Trophoblast cell (in vitro differentiated cells and primary cell): ENCODE results near the gene PTPN22.

Experiments
- DNase-seq, 2 donors: peaks; one replicate each; pipeline ENCODE4 v3.0.0-alpha.2; 2016
- H2AFZ ChIP-seq: 2 replicates; pipeline ENCODE4 v1.6.1; 2013; ENCODE audit warnings: low read length, moderate library complexity, mild to moderate bottlenecking; ENCODE audit not compliant: insufficient read depth, poor library complexity
- H2AK5ac ChIP-seq: 2 replicates; pipeline ENCODE4 v1.6.1; 2013; ENCODE audit warnings: mild to moderate bottlenecking, low read length
- H2BK120ac ChIP-seq: 2 replicates; pipeline ENCODE4 v1.6.1; 2013; ENCODE audit warnings: low read length, mild to moderate bottlenecking, moderate library complexity; ENCODE audit not compliant: insufficient read depth, poor library complexity
- H2BK12ac ChIP-seq: 2 replicates; pipeline ENCODE4 v1.6.1; 2013; ENCODE audit warnings: mild to moderate bottlenecking, low read length, moderate library complexity
- H2BK5ac ChIP-seq: 2 replicates; pipeline ENCODE4 v1.6.1; 2013; ENCODE audit warnings: low read length, low read depth, moderate library complexity, mild to moderate bottlenecking; ENCODE audit not compliant: poor library complexity
- H3K14ac ChIP-seq: 2 replicates; pipeline ENCODE4 v1.6.1; 2013; ENCODE audit warnings: mild to moderate bottlenecking, low read length
- H3K18ac ChIP-seq: 2 replicates; pipeline ENCODE4 v1.6.1; 2013; ENCODE audit warnings: mild to moderate bottlenecking, low read length
- H3K23ac ChIP-seq: 2 replicates; pipeline ENCODE4 v1.6.1; 2013; ENCODE audit warnings: low read length
- H3K27ac ChIP-seq: 2 replicates; pipeline ENCODE4 v1.5.1; 2013; ENCODE audit warnings: low read depth, mild to moderate bottlenecking, inconsistent platforms, low read length, moderate library complexity
- H3K27me3 ChIP-seq: 2 replicates; pipeline ENCODE4 v1.6.1; 2013; ENCODE audit warnings: inconsistent platforms, mild to moderate bottlenecking, low read length, moderate library complexity; ENCODE audit not compliant: insufficient read depth
- H3K36me3 ChIP-seq, 2 experiments: 1 replicate in 1 of 2; 2 replicates in 1 of 2; pipeline ENCODE4 v1.6.1; 2013; ENCODE audit warnings: low read length in 2 of 2, mild to moderate bottlenecking in 2 of 2, moderate library complexity in 1 of 2; ENCODE audit not compliant: insufficient read depth in 2 of 2, control insufficient read depth in 1 of 2
- H3K4ac ChIP-seq: 2 replicates; pipeline ENCODE4 v1.6.1; 2013; ENCODE audit warnings: low read depth, mild to moderate bottlenecking, low read length, moderate library complexity
- H3K4me1 ChIP-seq, 2 experiments: 1 replicate in 1 of 2; 2 replicates in 1 of 2; pipeline ENCODE4 v1.6.1; 2013; ENCODE audit warnings: low read length in 2 of 2, mild to moderate bottlenecking in 2 of 2, moderate library complexity in 1 of 2; ENCODE audit not compliant: insufficient read depth in 2 of 2, control insufficient read depth in 1 of 2
- H3K4me2 ChIP-seq: 2 replicates; pipeline ENCODE4 v1.6.1; 2013; ENCODE audit warnings: inconsistent platforms, mild to moderate bottlenecking, low read length, moderate library complexity
- H3K4me3 ChIP-seq: 2 replicates; pipeline ENCODE4 v1.5.1; 2013; ENCODE audit warnings: mild to moderate bottlenecking, low read depth, low read length, inconsistent platforms
- H3K79me1 ChIP-seq: one replicate; pipeline ENCODE4 v1.6.1; 2013; ENCODE audit warnings: low read length
- H3K79me2 ChIP-seq: 2 replicates; pipeline ENCODE4 v1.6.1; 2013; ENCODE audit warnings: low read length, mild to moderate bottlenecking; ENCODE audit not compliant: control insufficient read depth, insufficient read depth, poor library complexity
- H3K9ac ChIP-seq: 2 replicates; pipeline ENCODE4 v1.6.1; 2013; ENCODE audit warnings: mild to moderate bottlenecking, low read length
- H3K9me3 ChIP-seq: 2 replicates; pipeline ENCODE4 v1.6.1; 2013; ENCODE audit warnings: low read depth, mild to moderate bottlenecking, control low read depth, inconsistent platforms, low read length; ENCODE audit not compliant: insufficient read depth
- H4K12ac ChIP-seq: 2 replicates; pipeline ENCODE4 v1.6.1; 2013; ENCODE audit warnings: low read depth, mild to moderate bottlenecking, low read length, moderate library complexity
- H4K8ac ChIP-seq: 2 replicates; pipeline ENCODE4 v1.6.1; 2013; ENCODE audit warnings: low read depth, mild to moderate bottlenecking, low read length, moderate library complexity
- H4K91ac ChIP-seq: one replicate; pipeline ENCODE4 v1.6.1; 2013; ENCODE audit warnings: low read depth, mild to moderate bottlenecking, low read length, moderate library complexity
- WGBS: extraction: QIAGEN DNeasy Blood & Tissue Kit; methylation state at CpG from one replicate; pipeline ENCODE4 v1.1.7; 2013; ENCODE audit warnings: missing lambda C conversion rate; ENCODE audit not compliant: insufficient read length, insufficient coverage; ENCODE audit errors: extremely low coverage; 5-methylcytosine and 5-hydroxymethylcytosine counted together

Gene PTPN22

GRCh38 chr1:113809670-113810602, 61.6 kb downstream of the PTPN22 start:
- DNase-seq, result no peak
- no peak overlapping the region for H3K4me3 ChIP-seq
- no peak overlapping the region for H2BK5ac ChIP-seq

GRCh38 chr1:113808450-113809195, 62.9 kb downstream of the PTPN22 start:
- Histone ChIP-seq H3K27ac (no peak overlapping the region), H4K12ac (no peak overlapping the region), H3K18ac (no peak overlapping the region), H3K4me2 (no peak overlapping the region), H3K79me2 (peaks cover 7% of the 10 kb centered on the region), H3K79me1 (peaks cover 4% of the 10 kb centered on the region), H3K27me3 (no peaks in the 10 kb centered on the region), H2BK12ac (no peak overlapping the region), H3K4me1 (peaks cover 2 to 3% of the 10 kb centered on the region in 2 experiments), H3K9me3 (no peaks in the 10 kb centered on the region), H4K91ac (no peak overlapping the region), H3K4ac (peak overlapping the region; percentile 87), H3K14ac (no peak overlapping the region), H3K9ac (no peak overlapping the region), H3K36me3 (peaks cover 0 to 2% of the 10 kb centered on the region in 2 experiments), H2BK120ac (no peak overlapping the region), H2AK5ac (no peak overlapping the region), H2AFZ (no peak overlapping the region), H3K4me3 (no peak overlapping the region), H4K8ac (no peak overlapping the region), H2BK5ac (no peak overlapping the region), H3K23ac (no peak overlapping the region)
- no CpG with 5 or more reads among the region's 4 CpGs for WGBS
- DNase-seq, result no peak

More at GRCh38 chr1:113809670-113810602, 61.6 kb downstream of the PTPN22 start:
- no peak overlapping the region for H3K14ac ChIP-seq
- H3K27ac ChIP-seq, result no peak overlapping the region
- no peak overlapping the region for H3K9ac ChIP-seq
- peaks cover 7% of the 10 kb centered on the region for H3K79me2 ChIP-seq
- no peak overlapping the region for H2AK5ac ChIP-seq
- no peak overlapping the region for H2BK120ac ChIP-seq
- peaks cover 2 to 3% of the 10 kb centered on the region in 2 experiments for H3K4me1 ChIP-seq
- H4K8ac ChIP-seq, result no peak overlapping the region
- no peak overlapping the region for H4K12ac ChIP-seq
- no peak overlapping the region for H2AFZ ChIP-seq
- H3K27me3 ChIP-seq, result no peaks in the 10 kb centered on the region
- H3K4ac ChIP-seq, result no peak overlapping the region
- peaks cover 4% of the 10 kb centered on the region for H3K79me1 ChIP-seq
- H4K91ac ChIP-seq, result no peak overlapping the region
- H3K9me3 ChIP-seq, result no peaks in the 10 kb centered on the region
- peak overlapping the region; percentile 27 for H3K4me2 ChIP-seq
- H3K36me3 ChIP-seq, result peaks cover 0 to 2% of the 10 kb centered on the region in 2 experiments
- no peak overlapping the region for H3K18ac ChIP-seq
- no CpG with 5 or more reads among the region's 5 CpGs for WGBS
- no peak overlapping the region for H3K23ac ChIP-seq
- no peak overlapping the region for H2BK12ac ChIP-seq

DNA sequence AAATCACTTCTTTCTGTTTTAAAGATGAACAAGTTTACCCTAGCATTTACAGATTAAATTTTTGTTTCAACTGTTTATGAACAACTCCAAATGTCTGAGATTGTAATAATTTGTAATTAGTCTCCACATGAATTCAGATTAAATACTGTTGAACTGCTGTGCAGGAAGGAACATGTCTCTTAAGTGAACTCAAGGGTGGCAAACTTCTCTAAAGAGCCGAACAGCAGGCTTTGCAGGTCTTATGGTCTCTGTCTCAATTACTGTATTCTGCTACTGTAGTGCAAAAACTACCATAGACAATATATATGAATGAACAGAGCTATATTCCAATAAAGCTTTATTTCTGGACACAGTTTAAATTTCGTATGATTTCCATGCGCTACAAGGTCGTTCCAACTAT, 65.9 kb downstream of the PTPN22 start:
- Histone ChIP-seq H3K9me3 (no peaks in the 10 kb centered on the region), H3K79me2 (peaks cover 1% of the 10 kb centered on the region), H2BK12ac (no peak overlapping the region), H2BK5ac (no peak overlapping the region), H2AFZ (no peak overlapping the region), H3K27ac (no peak overlapping the region), H2AK5ac (no peak overlapping the region), H3K4me3 (no peak overlapping the region), H3K14ac (no peak overlapping the region), H3K27me3 (no peaks in the 10 kb centered on the region), H4K91ac (no peak overlapping the region), H2BK120ac (no peak overlapping the region), H3K9ac (no peak overlapping the region), H4K8ac (no peak overlapping the region), H3K4me1 (peaks cover 2 to 3% of the 10 kb centered on the region in 2 experiments), H3K4ac (no peak overlapping the region), H3K36me3 (peaks cover 0 to 2% of the 10 kb centered on the region in 2 experiments), H3K23ac (no peak overlapping the region), H3K18ac (no peak overlapping the region), H3K4me2 (no peak overlapping the region), H4K12ac (no peak overlapping the region), H3K79me1 (no peaks in the 10 kb centered on the region)
- DNase-seq, result no peak
- no CpG with 5 or more reads among the region's 4 CpGs for WGBS

GRCh38 chr1:113805256-113805531, 66.3 kb downstream of the PTPN22 start:
- Histone ChIP-seq H4K12ac (no peak overlapping the region), H3K79me1 (no peaks in the 10 kb centered on the region), H3K14ac (no peak overlapping the region), H3K9ac (no peak overlapping the region), H3K4me3 (no peak overlapping the region), H2AK5ac (no peak overlapping the region), H3K4me2 (no peak overlapping the region), H3K18ac (no peak overlapping the region), H3K27me3 (no peaks in the 10 kb centered on the region), H3K79me2 (peaks cover 1% of the 10 kb centered on the region), H3K9me3 (no peaks in the 10 kb centered on the region), H3K4ac (no peak overlapping the region), H2BK12ac (no peak overlapping the region), H2AFZ (no peak overlapping the region), H4K8ac (no peak overlapping the region), H2BK120ac (no peak overlapping the region), H4K91ac (no peak overlapping the region), H3K27ac (no peak overlapping the region), H2BK5ac (no peak overlapping the region), H3K23ac (no peak overlapping the region), H3K4me1 (peaks cover 2 to 3% of the 10 kb centered on the region in 2 experiments), H3K36me3 (peaks cover 0 to 2% of the 10 kb centered on the region in 2 experiments)
- no peak for DNase-seq
- WGBS, result no CpG with 5 or more reads among the region's 6 CpGs
